Right atrium auricular region (tissue), 2 donors: ENCODE measurements around the gene NCBP3. TPM values are rescaled to one million over a fixed set of nuclear protein-coding genes. Genes with fewer than 3 reads are reported as not detected.

Source experiments
- DNase-seq: peaks from one replicate; pipeline ENCODE4 v3.0.0-alpha.2; 2019; ENCODE audit warnings: low spot score
- H3K27ac ChIP-seq, 2 donors: fragments of 200-600 bp; sonication (generic); 1 replicate in 1 of 2; 2 replicates in 1 of 2; pipeline ENCODE4 v1.5.1; 2016 to 2019
- H3K27me3 ChIP-seq, 2 donors: fragments of 200-600 bp; sonication (generic); one replicate each; pipeline versions ENCODE4 v1.5.1 to v1.6.0; 2017 to 2019
- H3K36me3 ChIP-seq: fragments of 200-600 bp; sonication (generic); one replicate; pipeline ENCODE4 v1.5.1; 2016
- H3K4me1 ChIP-seq, 2 donors: fragments of 200-600 bp; sonication (generic); one replicate each; pipeline versions ENCODE4 v1.5.1 to v1.6.0; 2017 to 2019
- H3K4me3 ChIP-seq, 2 donors: fragments of 200-600 bp; sonication (generic); 1 replicate in 1 of 2; 2 replicates in 1 of 2; pipeline ENCODE4 v1.5.1; 2017 to 2019; ENCODE audit warnings: mild to moderate bottlenecking in 1 of 2, moderate library complexity in 1 of 2
- H3K9me3 ChIP-seq, 2 donors: fragments of 200-600 bp; sonication (generic); one replicate each; pipeline ENCODE4 v1.5.1; 2019
- total RNA-seq, 2 donors: library from RNA; depleted of rRNA; stranded (reverse); fragments of >200 nt; gene quantifications; one replicate each; pipeline ENCODE4 v1.1.0, GENCODE V29; 2016
- TF ChIP-seq, protein P1 (sequence below), 2 donors: fragments of 200-600 bp; sonication (generic); IDR thresholded peaks; one replicate each; pipeline ENCODE4 v1.5.1; 2019; ENCODE audit warnings: antibody characterized with exemption in 2 of 2

Gene NCBP3
- total RNA-seq, 2 donors from 2014 or later, result 15.2 to 21.4 TPM

DNA sequence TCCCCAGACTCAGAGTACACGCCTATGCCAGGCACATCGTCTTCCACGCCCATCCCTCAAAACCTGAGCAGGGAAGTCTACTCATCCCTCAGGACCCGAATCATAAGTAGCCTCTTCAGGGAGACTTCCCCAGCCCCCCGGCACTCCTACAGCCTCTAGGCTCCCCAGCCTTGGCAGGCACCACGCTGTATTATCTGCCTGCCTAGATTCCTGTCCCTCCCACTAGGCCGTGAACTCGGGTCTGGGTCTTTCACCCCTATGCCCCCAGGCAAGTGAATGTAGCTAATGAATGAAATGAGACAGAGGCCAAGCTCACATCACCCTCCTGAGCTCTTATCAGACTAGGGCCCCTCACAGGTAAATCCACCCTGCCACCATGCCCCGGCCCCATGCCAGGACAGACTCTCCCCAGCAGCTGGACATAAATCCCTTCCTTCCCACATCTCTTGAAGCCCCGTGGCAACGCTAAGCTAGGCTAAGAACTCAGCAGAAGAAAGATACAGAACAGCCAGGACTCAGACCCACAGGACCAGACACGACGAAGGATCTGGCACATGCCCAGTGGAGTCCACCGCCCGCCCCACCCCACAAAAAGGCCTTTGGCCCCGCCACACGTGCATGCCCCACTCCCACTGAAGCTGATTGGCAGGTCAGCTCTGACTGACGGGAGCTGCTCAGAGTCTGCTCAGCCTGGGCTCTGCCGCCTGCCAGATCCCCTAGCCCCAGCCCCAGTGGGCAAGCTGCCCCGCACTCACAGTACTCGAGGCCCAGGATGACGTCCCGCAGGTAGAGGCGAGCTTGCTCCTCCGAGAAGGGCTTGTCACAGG is 33.8 kb upstream of the NCBP3 start:
- H3K36me3 ChIP-seq, result peaks cover 17% of the 10 kb centered on the region
- no peaks in the 10 kb centered on the region for H3K27me3 ChIP-seq
- peaks cover 0 to 17% of the 10 kb centered on the region in 2 donors for H3K4me1 ChIP-seq
- TF ChIP-seq, protein P1, sequence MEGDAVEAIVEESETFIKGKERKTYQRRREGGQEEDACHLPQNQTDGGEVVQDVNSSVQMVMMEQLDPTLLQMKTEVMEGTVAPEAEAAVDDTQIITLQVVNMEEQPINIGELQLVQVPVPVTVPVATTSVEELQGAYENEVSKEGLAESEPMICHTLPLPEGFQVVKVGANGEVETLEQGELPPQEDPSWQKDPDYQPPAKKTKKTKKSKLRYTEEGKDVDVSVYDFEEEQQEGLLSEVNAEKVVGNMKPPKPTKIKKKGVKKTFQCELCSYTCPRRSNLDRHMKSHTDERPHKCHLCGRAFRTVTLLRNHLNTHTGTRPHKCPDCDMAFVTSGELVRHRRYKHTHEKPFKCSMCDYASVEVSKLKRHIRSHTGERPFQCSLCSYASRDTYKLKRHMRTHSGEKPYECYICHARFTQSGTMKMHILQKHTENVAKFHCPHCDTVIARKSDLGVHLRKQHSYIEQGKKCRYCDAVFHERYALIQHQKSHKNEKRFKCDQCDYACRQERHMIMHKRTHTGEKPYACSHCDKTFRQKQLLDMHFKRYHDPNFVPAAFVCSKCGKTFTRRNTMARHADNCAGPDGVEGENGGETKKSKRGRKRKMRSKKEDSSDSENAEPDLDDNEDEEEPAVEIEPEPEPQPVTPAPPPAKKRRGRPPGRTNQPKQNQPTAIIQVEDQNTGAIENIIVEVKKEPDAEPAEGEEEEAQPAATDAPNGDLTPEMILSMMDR (IDR thresholded peaks at IDR 0.05), result no peak
- H3K27ac ChIP-seq, result peak overlapping the region; percentile 78 to 84
- no peak for DNase-seq
- H3K9me3 ChIP-seq, result no peaks in the 10 kb centered on the region
- H3K4me3 ChIP-seq, result no peak overlapping the region

DNA sequence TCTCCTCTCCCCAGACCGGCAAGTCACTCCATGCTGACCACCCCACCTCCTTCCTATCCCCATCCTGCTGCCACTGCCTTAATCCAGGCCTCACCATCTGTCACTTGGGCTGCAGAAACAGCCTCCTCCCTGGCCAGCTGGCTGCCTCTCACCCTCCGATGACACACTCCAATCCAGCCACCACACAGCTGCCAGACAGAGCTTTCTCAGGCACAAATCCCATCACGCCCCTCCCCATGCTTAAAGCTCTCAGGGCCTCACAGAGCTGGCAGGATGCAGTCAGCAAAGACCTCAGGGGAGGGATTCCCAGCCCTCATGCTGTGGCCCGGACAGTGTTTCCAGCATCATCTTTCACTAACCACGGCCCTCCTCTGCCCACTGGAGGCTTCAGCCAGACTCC is 33.1 kb upstream of the NCBP3 start:
- H3K36me3 ChIP-seq, result peaks cover 11% of the 10 kb centered on the region
- H3K4me1 ChIP-seq, result peaks cover 0 to 17% of the 10 kb centered on the region in 2 donors
- no peak overlapping the region for H3K4me3 ChIP-seq
- DNase-seq, result no peak
- H3K27ac ChIP-seq, result peak overlapping the region; percentile 78 to 84
- TF ChIP-seq, protein P1 (IDR thresholded peaks at IDR 0.05), result no peak
- no peaks in the 10 kb centered on the region for H3K9me3 ChIP-seq
- H3K27me3 ChIP-seq, result no peaks in the 10 kb centered on the region

- Histone ChIP-seq H3K36me3 (peaks cover 15% of the 10 kb centered on the region), H3K4me3 (no peak overlapping the region), H3K9me3 (no peaks in the 10 kb centered on the region), H3K27me3 (no peaks in the 10 kb centered on the region), H3K27ac (no peak overlapping the region), H3K4me1 (peaks cover 0 to 17% of the 10 kb centered on the region in 2 donors)
- TF ChIP-seq, protein P1 (IDR thresholded peaks at IDR 0.05), result no peak
- no peak for DNase-seq
Measured at GRCh38 chr17:3877220-3877619, 31.2 kb upstream of the NCBP3 start.

DNA sequence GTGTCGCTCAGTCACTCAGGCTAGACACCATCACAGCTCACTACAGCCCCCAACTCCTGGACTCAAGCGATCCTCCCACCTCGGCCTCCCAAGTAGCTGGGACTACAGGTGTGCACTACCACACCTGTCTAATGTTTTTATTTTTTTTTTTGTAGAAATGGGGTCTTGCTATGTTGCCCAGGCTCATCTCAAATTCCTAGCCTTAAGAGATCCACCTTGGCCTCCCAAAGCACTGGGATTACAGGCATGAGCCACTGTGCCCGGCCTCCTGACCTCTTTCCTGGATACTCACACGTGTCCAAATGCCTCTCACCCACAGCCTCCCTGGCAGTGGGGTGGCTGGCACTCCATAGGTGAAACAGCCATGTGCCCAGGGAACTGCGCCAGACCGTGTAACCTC is 29.3 kb upstream of the NCBP3 start:
- Histone ChIP-seq H3K9me3 (no peaks in the 10 kb centered on the region), H3K4me1 (peaks cover 0 to 25% of the 10 kb centered on the region in 2 donors), H3K27ac (no peak overlapping the region), H3K36me3 (peaks cover 15% of the 10 kb centered on the region), H3K27me3 (no peaks in the 10 kb centered on the region), H3K4me3 (no peak overlapping the region)
- TF ChIP-seq, protein P1 (IDR thresholded peaks at IDR 0.05), result no peak
- no peak for DNase-seq

GRCh38 chr17:3873862-3874261 is 27.8 kb upstream of the NCBP3 start:
- no peak overlapping the region for H3K27ac ChIP-seq
- no peaks in the 10 kb centered on the region for H3K27me3 ChIP-seq
- H3K9me3 ChIP-seq, result no peaks in the 10 kb centered on the region
- no peak for DNase-seq
- no peak overlapping the region for H3K4me3 ChIP-seq
- H3K4me1 ChIP-seq, result peaks cover 0 to 16% of the 10 kb centered on the region in 2 donors
- H3K36me3 ChIP-seq, result peaks cover 15% of the 10 kb centered on the region
- TF ChIP-seq, protein P1 (IDR thresholded peaks at IDR 0.05), result no peak
